ENCODE measurements around the gene DHTKD1.

DNA sequence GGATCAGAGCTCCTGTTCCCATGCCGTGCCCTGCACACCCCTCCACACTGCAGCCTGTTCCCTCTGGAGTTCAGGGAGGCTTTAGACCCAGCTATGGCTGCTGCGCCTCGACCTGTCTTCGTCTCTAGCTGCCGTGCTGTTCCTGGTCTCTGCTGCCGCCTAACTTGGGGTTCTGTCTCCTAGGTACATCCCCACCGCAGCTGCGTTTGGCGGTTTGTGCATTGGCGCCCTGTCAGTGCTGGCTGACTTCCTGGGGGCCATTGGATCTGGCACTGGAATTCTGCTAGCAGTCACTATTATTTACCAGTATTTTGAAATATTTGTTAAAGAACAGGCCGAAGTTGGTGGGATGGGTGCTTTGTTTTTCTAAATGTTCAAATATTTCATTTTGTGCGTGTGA is 95.3 kb downstream of the DHTKD1 start:
- TF ChIP-seq, protein P1, sequence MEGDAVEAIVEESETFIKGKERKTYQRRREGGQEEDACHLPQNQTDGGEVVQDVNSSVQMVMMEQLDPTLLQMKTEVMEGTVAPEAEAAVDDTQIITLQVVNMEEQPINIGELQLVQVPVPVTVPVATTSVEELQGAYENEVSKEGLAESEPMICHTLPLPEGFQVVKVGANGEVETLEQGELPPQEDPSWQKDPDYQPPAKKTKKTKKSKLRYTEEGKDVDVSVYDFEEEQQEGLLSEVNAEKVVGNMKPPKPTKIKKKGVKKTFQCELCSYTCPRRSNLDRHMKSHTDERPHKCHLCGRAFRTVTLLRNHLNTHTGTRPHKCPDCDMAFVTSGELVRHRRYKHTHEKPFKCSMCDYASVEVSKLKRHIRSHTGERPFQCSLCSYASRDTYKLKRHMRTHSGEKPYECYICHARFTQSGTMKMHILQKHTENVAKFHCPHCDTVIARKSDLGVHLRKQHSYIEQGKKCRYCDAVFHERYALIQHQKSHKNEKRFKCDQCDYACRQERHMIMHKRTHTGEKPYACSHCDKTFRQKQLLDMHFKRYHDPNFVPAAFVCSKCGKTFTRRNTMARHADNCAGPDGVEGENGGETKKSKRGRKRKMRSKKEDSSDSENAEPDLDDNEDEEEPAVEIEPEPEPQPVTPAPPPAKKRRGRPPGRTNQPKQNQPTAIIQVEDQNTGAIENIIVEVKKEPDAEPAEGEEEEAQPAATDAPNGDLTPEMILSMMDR (IDR thresholded peaks at IDR 0.05) = no peak
- no peak for TF ChIP-seq POLR2A (IDR thresholded peaks at IDR 0.05)
